ENCODE results near the gene TH.

Gene TH

DNA sequence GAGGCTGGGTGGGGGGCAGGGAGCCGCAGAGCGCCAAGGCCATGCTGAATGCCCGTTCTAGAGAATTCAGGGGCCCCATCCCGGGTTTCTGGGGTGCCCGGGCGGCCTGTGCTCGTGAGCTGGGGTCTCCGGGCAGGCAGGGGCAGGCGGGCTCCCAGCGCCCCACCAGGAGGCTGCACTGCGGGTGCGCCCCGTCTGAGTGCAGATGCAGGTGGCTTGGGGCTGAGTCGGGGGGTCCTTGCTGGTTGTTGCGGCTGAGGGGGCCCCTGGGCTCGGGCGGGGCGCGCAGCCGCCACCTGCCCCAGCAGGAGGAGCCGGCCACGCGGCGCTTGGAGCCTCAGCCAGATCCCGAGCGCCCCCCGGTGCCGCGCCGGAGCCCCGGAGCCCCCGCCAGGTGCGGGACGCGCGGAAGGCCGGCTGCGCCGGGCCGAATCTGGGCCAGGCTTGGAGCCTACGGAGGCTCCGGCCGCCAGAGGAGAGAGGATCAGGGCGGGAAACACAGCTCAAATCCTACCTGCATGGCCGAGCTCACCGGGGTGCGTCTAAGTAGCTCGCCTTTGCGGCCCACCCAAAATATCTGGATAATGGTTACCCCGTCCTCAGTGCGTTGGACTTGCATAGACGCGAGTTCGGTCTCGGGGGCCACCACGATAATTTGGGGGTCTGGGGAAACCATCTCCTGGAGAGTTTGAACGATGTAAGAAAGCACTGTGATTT lies 31.8 kb downstream of the TH start:
- no peak for DNase-seq

DNA sequence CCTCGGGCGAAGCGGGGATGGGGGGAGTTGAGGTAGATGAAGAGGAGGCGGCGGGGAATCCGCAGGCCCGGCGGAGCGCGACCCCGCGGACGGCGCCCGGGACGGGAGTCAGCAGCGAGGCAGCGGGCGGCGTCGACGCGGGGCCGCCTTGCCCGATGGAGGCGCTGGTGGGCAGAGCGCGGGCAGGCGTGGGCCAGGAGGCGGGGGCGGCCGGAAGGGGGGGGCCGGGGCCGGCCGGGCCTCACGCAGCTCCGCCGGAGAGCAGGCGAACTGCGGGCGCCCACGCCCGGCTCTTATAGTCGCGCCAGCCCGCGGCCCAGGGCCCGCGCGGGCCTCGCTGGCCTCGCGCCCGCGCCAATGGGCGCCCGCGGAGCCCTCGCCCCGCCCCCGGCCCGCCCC lies 32.5 kb downstream of the TH start, which contains the start of gene IGF2:
Gene IGF2, minus strand, starts transcription at position 267 of the 399 bp plus-strand sequence. CDS start 3,866 bp downstream, outside the sequence.
- no peak for DNase-seq

DNA sequence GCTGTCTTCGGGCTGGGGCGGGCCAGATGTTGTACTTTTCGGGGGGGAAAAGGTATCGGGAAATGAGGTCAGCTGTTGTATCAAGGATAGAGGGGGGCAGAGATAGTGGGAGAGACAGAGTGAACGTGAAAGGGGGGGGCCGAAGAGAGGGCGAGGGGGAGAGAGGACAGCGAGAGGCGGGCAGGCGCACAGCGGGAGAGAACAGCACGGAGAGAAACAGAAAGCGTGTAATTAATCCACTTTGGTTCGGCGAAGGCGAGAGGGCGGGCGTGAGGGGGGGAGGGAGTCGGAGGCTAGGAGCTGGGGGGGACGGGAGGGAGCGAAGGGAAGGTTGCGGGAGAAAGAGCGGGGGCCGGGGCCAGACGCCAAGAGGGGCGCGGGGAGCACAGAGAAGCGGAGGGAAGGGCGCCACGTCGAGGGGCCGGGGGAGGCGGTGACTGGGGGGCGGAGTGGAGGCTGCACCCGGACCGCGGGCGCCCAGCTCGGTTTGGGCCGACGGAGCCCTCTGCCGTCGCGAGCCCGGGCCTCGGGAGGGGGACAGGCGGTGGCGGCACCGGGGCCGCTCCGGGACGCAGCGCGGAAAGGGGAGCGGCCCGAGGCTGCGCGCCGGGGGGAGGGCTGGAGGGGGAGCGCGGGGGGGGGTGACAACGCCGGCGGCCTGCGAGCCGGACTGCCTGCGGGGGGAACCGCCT lies 33.0 kb downstream of the TH start:
- no peak for DNase-seq

DNA sequence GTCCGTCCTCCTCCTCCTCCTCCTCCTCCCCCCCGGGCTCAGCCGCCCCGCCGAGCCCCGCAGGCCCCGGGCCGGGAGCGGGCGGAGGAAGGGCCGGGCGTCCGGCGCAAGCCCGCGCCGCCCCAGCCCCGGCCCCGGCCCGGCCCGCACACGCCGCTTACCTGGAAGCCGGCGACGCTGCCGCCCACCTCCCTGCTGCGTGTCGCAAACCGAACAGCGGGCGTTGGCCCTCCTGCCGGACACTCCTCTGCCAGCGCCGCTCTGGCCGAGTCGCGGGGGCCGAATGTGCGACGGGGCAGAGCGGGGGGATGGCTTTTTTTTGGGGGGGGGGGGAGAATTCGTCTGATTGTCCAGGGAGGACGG lies 33.6 kb downstream of the TH start:
- no peak for DNase-seq

DNA sequence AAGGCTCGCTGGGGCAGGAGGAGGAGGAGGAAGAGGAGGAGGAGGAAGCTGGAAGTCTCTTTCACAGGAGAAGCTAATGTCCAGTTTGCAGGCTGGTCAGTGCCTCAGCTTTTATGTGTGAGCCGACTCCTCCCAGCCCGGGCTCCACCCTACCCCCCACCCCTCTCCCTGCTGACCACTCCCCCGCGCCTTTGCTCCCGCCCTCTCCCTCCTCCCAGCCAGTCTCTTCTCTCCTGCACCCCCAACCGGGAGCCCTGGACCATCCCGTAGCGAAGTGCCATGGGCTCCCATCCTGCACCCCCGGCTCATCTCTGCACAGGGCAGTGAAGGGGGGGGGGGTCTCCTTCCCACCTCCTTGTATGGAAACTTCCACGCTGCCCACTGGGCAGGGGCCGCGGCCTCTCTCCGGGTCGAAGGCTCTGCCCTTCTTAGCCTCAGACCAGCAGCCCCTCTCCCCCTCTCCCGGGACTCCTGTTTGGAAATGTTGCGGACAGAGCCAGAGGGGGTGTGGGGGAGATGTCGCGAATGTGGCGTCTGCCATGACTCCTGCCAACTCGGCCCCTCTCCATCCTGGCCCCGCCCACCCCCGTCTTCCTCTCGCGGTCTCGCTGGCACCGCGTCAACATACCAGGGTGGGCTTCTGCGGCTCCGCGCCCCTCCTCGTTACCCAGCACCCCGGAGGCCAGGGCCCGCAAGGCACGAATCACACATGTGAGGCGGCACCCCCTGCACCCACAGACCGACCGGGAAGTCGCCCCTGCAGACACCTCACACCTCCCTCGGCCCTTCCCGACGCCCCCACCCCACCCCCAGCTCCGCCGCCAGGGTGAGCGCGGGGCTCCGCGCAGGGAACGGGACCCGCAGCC lies 34.2 kb downstream of the TH start:
- no peak for DNase-seq

DNA sequence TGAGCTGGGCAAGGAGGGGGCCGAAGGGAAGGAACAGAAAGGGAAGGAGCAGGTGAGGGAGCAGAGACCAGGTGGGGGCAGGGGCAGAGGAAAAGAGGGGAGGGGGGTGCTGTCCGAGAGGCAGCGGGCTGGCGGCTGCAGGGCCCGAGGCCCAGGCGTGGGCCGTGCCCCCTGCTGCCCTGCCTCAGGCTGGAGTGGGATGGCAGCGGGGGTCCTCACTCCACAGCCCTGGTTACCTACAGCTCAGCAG lies 34.7 kb downstream of the TH start:
- no peak for DNase-seq

DNA sequence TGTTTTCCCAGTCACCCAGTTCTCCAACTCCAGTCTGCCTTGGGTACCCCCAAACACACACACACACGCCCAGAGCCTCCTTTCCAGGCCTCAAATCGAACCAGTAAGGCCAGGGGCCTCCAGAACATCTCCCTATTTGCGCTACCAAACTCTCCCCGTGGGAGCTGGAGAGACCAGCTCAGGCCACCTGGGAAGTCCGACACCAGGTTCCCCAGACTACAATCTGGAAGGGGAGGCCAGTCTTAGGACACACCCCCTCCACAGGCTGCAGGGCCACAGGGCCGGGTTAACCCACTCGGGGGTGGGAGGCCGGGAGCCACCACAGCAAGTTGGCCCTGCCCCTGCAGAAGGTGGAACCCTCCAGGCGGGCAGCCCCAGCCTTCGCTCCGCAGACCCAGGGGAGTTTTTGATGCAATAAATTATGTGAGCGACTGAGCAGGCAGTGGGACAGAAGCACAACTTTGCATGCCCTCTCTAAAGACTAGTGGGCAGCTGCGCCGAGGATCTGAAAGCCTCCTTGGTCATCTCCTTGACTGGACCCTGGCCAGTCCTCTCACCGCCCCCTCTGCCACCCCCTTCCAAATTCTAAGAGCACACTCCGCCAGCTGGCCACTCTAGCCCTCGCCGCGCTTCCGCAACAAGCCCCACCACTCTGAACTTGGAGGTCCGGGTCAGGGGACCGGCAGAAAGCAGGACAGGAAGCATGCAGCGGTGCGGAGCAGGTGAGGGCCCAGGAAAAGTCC lies 35.2 kb downstream of the TH start:
- no peak for DNase-seq

DNA sequence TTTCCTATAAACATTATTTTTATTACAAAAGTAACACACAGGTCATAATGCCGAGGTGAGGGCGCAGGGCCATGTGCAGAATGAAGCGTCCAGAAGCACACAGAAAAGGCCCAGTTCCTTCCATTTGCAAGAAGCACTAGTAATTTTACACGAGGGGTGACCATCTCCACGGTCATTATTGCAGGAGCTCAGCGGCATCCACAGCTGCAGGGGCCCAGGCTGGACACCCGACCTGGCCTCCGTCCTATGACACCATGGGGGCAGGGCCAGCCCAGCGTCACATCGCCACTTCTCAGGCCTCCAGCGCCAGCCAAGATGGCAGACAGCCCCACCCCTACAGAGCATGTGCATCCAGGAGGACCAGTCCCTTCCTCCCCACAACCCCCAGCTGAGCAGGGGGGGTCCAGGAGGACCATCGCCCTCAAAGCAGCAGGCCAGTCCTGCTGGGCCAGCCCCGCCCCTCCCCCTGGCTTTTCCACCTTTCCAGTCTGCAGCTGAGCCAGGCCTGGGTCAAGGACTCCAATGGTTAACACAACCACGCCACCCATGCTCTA lies 35.9 kb downstream of the TH start:
- no peak for DNase-seq

DNA sequence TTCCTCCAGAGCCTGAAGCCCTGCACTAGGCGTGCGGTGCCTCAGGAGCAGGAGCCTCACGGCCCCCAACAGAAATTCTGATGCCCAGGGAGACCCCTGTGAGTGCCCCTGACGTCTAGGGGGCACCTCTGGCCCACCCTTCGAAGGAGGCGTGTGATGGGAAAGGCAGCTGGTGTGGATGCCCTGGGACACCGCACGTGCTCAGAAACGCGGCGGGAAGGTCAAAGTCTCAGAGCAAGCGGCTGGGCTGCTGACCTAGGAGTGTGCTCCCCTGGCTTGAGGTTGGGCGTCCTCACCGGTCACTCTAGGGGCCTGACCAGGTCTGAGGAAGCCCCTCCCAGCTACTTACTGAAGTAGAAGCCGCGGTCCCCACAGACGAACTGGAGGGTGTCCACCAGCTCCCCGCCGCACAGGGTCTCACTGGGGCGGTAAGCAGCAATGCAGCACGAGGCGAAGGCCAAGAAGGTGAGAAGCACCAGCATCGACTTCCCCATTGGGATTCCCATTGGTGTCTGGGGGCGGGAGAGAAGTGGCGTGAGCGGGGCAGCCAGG lies 36.5 kb downstream of the TH start:
- peak in 1 of 5 donors; percentile 4 for DNase-seq

DNA sequence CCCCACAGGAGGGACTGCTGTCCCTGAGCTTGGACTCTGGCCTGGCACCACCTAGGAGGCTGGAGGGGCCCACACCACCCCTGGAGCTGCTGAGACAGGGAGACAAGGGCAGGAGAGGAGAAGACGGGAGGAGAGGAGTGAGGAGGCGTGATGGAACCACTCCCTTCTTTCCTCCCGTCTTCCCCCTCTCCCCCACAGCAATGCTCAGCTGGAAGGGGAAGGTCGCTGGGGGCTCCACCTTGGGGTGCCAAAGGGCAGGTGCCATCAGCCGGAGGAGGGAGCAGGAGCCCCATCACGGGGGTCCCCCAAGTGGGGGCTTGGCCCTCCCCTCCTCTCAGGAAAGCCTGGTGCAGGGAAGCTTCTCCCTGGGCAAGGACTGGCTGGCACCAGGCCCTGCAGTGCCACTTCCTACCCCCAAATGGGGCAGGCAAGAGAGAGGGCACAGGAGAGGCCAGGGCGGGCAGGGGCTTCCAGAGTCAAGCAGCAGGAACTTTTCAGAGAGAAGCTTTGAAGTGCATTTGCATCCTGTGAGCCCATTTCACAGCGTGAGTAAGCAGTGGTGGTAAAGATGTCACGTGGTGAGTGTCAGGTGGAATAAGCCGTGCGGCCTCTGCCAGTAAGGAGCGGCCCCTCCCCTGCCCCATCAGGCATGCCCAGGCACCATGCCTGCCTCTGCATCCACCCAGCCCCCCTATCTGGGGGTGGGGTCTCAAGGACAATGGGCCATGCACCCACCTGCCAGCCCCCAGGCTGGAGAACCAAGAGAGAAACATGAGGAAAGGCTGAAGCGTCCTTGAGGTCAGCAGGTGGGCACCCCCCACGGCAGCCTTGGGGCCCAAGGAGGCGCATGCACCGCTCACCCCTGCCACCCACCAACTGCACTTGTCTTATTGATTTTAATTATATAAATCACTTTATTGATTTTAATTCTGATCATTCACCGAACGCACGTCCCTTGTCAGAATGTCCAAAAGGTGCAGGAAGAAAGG lies 37.3 kb downstream of the TH start:
- DNase-seq, result peak in 1 of 5 donors; percentile 1

DNA sequence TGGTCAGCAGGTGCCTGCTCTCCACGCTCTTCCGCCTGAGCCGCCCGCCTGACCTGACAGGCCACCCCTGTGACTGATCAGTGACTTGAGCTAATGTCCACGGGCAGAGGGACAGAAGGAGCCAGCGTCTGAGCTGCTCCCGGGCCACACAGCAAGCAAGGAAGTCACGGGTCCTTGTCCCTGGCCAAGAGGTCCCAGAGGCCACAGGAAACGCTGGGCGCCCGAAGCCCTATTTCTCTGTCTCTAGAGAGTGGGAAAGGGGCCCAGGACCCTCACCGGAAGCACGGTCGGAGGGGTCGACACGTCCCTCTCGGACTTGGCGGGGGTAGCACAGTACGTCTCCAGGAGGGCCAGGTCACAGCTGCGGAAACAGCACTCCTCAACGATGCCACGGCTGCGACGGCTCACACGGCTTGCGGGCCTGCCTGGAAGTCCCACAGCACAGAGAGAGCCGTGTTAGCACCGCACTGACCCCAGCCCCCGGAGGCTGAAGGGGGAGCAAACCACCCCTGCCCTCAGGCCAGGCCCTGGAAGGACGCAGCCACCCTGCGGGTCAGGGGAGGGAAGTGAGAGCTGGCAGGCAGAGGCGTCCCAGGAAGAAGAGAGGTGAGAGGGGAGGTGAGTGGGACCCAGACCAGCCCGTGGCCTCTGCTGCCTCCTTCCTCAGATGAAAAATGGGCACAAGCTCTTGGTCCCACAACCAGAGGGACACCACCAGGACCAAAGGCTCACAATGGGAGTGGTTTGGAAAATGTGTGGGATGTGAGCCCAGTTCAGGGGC lies 38.2 kb downstream of the TH start:
- DNase-seq, result peak in 1 of 5 donors; percentile 4

DNA sequence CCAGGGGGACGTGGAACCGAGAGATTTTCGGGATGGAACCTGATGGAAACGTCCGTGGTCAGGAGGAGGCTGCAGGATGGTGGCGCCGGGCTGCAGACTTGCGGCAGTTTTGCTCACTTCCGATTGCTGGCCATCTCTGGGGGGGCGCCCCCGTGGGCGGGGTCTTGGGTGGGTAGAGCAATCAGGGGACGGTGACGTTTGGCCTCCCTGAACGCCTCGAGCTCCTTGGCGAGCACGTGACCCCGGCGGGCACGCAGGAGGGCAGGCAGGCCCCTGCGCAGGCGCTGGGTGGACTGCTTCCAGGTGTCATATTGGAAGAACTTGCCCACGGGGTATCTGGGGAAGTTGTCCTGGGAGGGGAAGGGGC lies 38.8 kb downstream of the TH start:
- no peak for DNase-seq

DNA sequence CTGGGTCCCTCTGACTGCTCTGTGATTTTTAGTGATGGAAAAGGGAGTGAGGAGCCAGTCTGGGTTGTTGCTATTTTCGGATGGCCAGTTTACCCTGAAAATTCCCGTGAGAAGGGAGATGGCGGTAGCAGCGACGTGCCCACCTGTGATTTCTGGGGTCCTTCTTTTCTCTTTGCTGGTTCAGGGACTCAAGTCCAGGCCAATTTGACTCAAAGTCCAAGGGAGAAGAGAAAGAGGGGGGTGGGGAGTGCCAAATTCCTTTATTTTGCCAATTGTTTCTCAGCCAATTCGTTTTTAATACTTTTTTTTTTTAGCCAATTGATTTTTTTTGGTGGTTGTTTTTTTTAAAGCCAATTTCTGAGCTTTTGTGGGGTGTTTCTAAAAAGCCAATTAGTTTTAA lies 39.4 kb downstream of the TH start:
- no peak for DNase-seq

DNA sequence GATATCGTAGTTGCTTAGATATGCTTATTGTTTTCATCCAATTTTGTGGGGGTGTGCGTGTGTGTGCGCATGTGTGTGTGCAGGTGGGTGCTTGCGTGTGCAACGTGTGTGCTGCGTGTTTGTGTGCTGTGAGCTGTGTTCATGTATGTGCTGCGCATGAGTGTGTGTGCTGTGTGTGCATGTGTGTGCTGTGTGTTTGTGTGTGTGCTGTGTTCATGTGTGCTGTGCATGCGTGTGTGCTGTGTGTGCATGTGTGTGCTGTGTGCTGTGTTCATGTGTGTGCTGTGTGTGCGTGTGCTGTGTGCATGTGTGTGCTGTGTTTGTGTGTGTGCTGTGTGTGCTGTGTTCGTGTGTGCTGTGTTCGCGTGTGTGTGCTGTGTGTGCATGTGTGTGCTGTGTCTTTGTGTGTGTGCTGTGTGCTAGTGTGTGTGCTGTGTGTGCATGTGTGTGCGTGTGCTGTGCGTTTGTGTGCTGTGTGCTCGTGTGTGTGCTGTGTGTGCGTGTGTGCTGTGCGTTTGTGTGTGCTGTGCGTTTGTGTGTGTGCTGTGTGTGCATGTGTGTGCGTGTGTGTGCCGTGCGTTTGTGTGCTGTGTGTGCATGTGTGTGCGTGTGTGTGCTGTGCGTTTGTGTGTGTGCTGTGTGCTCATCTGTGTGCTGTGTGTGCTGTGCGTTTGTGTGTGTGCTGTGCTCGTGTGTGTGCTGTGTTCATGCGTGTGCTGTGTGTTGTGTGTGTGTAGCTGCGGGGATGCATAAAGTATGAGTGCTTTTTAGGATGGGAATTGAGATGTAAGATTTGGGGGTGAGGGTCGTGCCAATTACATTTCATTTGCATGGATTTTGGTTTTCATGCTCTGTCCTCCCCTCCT lies 40.0 kb downstream of the TH start:
- DNase-seq, result no peak

DNA sequence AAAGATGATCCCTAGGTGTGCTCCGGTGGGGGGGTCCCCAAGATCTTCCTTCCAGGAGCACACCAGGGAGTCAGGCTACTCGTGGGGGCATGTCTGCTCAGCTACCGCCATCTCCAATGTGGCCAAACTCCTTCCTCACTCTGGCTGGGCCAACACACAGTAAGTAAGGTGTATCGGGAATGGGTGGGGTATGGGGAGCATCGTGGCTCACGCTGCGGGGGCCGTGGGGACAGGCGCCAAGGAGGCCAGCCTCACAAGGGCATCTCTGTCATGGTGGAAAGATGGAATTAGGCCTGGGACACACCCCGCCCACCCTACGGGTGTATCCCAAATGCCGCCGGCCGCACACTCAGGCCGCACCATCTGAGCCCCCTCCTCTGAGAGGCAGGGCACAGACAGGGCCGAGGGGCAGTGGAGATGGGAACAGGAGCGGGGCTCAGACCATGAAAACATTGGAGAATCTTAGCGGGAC lies 40.7 kb downstream of the TH start:
- no peak for DNase-seq

DNA sequence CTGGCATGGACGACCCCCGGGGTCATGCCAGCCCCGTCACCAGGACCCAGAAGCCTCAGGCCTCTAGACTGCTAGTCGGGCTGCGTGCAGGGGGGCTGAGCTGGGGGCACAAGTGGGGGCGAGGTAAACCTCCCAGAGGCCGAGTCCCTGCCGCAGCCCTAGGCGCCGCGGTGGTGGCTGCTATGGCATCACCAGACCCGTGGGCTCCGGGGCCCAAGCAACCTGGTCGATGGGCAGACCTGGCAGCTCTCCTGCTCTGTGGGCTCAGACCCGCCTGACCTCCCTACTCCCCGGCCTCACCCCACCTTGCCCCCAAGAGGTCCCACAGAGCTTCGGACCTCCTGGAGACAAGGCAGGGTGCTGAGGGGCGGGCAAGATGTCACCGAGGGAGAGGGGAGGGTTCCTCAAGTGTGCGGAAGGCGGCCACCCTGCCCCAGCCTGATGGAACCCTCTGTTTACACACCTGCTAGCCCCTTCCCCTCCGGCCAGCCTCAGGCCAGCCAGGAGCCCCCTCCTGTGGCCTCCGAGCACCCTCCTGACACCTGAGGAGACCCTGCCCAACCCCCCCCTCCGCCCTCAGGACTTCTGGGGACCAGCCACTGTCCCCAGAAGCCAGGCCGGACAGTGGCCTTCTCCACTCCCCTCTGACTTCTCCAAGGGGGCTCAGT lies 41.8 kb downstream of the TH start:
- DNase-seq, result no peak

DNA sequence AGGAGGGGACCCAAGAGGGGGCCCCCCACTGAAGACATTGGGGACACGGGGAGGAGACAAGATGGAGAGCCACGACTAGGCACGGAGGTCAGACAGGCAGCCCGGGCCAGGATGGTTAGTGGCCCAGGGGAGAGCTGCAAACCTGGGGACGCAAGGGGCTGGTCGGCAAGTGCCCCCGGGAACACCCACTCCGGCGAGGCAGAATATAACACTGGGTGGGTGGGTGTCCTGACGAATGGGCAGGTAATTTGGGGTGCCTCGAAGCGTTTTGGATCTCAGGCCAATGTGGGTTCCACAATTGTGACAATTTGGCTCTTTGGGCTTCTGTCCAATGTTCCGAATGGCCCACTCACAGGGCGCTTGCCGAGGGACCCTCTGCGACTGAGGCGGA lies 42.3 kb downstream of the TH start:
- no peak for DNase-seq

DNA sequence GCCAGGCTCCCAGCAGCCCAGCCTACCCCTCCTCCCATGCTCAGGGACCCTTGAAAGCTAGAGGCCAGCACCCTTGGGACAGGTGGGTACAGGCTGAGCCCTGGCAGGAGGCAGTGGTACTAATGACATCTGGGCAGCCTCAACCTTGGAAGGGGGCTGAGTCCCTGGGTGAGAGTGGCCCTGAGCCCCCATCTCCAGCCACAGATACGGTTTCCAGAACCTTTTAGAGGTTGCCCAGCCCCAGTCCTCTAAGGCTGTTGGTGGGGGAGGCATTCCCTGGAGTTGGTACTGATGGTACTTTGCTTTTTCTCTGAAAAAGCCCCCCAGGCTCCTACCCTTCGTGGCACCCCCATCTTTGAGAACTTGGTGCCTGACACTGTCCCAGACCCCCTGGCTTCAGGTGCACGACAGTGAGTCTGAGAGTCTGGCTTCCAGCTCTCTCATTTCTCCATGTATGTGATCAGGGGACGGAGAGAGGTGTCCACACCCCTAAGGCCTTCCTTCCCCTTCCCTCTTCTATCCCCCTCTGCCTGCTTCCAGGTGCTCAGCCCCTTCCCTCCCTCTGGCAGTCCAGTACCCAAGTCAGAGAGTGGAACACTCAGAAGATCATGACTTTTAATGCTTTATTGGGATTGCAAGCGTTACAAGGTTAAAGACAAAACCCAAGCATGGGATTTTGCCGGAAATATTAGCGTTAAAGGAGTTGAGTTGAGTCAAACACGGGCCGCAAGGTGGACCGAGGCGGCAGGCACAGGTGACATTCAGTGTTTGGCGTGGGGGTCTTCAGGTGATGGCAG lies 42.9 kb downstream of the TH start:
- no peak for DNase-seq
